Fibroblast of lung (primary cell): ENCODE data around the gene EDC4. TPM values are rescaled to one million over a fixed set of nuclear protein-coding genes. Genes with fewer than 3 reads are reported as not detected.

Experiments used
- DNase-seq, 2 donors: peaks; one replicate each; pipeline versions ENCODE4 v3.0.0 to v3.0.0-alpha.2; 2010; ENCODE audit warnings: low read depth in 2 of 2
- H2AFZ ChIP-seq: 2 replicates; pipeline ENCODE4 v1.5.1; 2012; ENCODE audit warnings: low read length, control low read depth, inconsistent platforms
- H3K27ac ChIP-seq: 2 replicates; pipeline ENCODE4 v1.5.1; 2011; ENCODE audit warnings: low read length, control low read depth; ENCODE audit not compliant: insufficient read depth
- H3K27me3 ChIP-seq: 2 replicates; pipeline ENCODE4 v1.5.1; 2011; ENCODE audit warnings: mild to moderate bottlenecking, low read length; ENCODE audit not compliant: control insufficient read depth, insufficient read depth
- H3K36me3 ChIP-seq: 2 replicates; pipeline ENCODE4 v1.5.1; 2011; ENCODE audit warnings: low read length; ENCODE audit not compliant: control insufficient read depth, insufficient read depth
- H3K4me1 ChIP-seq: 2 replicates; pipeline ENCODE4 v1.5.1; 2011; ENCODE audit warnings: low read length; ENCODE audit not compliant: control insufficient read depth, insufficient read depth; ENCODE audit errors: extremely low read depth
- H3K4me2 ChIP-seq: 2 replicates; pipeline ENCODE4 v1.5.1; 2011; ENCODE audit warnings: low read length, control low read depth; ENCODE audit not compliant: insufficient read depth; ENCODE audit errors: extremely low read depth
- H3K4me3 ChIP-seq, 4 experiments: fragments of 200-600 bp in 1 of 4; sonication (generic) in 1 of 4; replicated peaks in 1 of 4; 2 replicates each; pipeline ENCODE4 v1.5.1; 2011 to 2016; ENCODE audit warnings: low read length in 4 of 4, low read depth in 3 of 4, mild to moderate bottlenecking in 3 of 4, control low read depth in 2 of 4, inconsistent platforms in 1 of 4, mixed read lengths in 1 of 4; ENCODE audit not compliant: insufficient read depth in 1 of 4; ENCODE audit errors: control extremely low read depth in 1 of 4
- H3K79me2 ChIP-seq: 2 replicates; pipeline ENCODE4 v1.5.1; 2012; ENCODE audit warnings: mild to moderate bottlenecking, low read length, inconsistent platforms; ENCODE audit not compliant: control insufficient read depth, insufficient read depth
- H3K9ac ChIP-seq: 2 replicates; pipeline ENCODE4 v1.5.1; 2011; ENCODE audit warnings: mild to moderate bottlenecking, low read length, control low read depth; ENCODE audit not compliant: insufficient read depth
- H3K9me3 ChIP-seq: 2 replicates; pipeline ENCODE4 v1.5.1; 2012; ENCODE audit warnings: low read depth, low read length; ENCODE audit not compliant: control insufficient read depth, insufficient read depth
- H4K20me1 ChIP-seq: 2 replicates; pipeline ENCODE4 v1.5.1; 2011; ENCODE audit warnings: low read length; ENCODE audit not compliant: control insufficient read depth, insufficient read depth; ENCODE audit errors: extremely low read depth
- EZH2 ChIP-seq: IDR thresholded peaks from 2 replicates; pipeline ENCODE4 v1.5.1; 2012; ENCODE audit warnings: low read length, control low read depth, mild to moderate bottlenecking; ENCODE audit errors: missing control alignments
- polyA plus RNA-seq, 2 donors: library from polyadenylated mRNA; depleted of rRNA in 1 of 2; stranded (reverse) in 1 of 2; unstranded in 1 of 2; fragments of >200 nt; gene quantifications; 2 replicates each; pipeline ENCODE4 v1.2.1, GENCODE V29; 2011 to 2012; ENCODE audit warnings: missing spikeins in 1 of 2
- total RNA-seq: library from RNA; depleted of rRNA; stranded (reverse); fragments of >200 nt; gene quantifications from 2 replicates; pipeline ENCODE4 v1.2.1, GENCODE V29; 2014
- TF ChIP-seq, protein P1 (sequence below), 2 donors: IDR thresholded peaks in 1 of 2; conservative IDR thresholded peaks in 1 of 2; 1 replicate in 1 of 2; 2 replicates in 1 of 2; pipeline ENCODE4 v1.5.1; 2011 to 2012; ENCODE audit warnings: low read length in 2 of 2, control low read depth in 1 of 2, inconsistent platforms in 1 of 2, low read depth in 1 of 2, mild to moderate bottlenecking in 1 of 2

EDC4 gene
- total and polyA plus RNA-seq, 2 donors (not counting 1 experiment from before 2014, with no cell fraction given) = 27.4 to 49.4 TPM

- Histone ChIP-seq H3K4me1 (peaks cover 19% of the 10 kb centered on the region), H3K27me3 (no peaks in the 10 kb centered on the region), H3K36me3 (peaks cover 1% of the 10 kb centered on the region), H3K4me3 (no peak overlapping the region), H3K4me2 (no peak overlapping the region), H4K20me1 (no peaks in the 10 kb centered on the region), H3K27ac (no peak overlapping the region), H3K9ac (no peak overlapping the region), H2AFZ (no peak overlapping the region), H3K79me2 (peaks cover 86% of the 10 kb centered on the region), H3K9me3 (no peaks in the 10 kb centered on the region)
- DNase-seq = no peak
- no peak for TF ChIP-seq EZH2
- TF ChIP-seq, protein P1, sequence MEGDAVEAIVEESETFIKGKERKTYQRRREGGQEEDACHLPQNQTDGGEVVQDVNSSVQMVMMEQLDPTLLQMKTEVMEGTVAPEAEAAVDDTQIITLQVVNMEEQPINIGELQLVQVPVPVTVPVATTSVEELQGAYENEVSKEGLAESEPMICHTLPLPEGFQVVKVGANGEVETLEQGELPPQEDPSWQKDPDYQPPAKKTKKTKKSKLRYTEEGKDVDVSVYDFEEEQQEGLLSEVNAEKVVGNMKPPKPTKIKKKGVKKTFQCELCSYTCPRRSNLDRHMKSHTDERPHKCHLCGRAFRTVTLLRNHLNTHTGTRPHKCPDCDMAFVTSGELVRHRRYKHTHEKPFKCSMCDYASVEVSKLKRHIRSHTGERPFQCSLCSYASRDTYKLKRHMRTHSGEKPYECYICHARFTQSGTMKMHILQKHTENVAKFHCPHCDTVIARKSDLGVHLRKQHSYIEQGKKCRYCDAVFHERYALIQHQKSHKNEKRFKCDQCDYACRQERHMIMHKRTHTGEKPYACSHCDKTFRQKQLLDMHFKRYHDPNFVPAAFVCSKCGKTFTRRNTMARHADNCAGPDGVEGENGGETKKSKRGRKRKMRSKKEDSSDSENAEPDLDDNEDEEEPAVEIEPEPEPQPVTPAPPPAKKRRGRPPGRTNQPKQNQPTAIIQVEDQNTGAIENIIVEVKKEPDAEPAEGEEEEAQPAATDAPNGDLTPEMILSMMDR (conservative IDR thresholded peaks at IDR 0.05 in 1 of 2, IDR thresholded peaks at IDR 0.05 in 1 of 2; ENCODE audit: low read depth in 1 of 2, low read length in 2 of 2) = no peak
Observed at GRCh38 chr16:67855789-67856188, 17.1 kb upstream of the EDC4 start.

- Histone ChIP-seq H4K20me1 (peaks cover 3% of the 10 kb centered on the region), H2AFZ (no peak overlapping the region), H3K4me1 (peaks cover 27% of the 10 kb centered on the region), H3K4me2 (peak overlapping the region; percentile 30), H3K9me3 (no peaks in the 10 kb centered on the region), H3K27ac (peak overlapping the region; percentile 99), H3K79me2 (peaks cover 86% of the 10 kb centered on the region), H3K9ac (no peak overlapping the region), H3K27me3 (no peaks in the 10 kb centered on the region), H3K4me3 (no peak overlapping the region), H3K36me3 (peaks cover 1% of the 10 kb centered on the region)
- TF ChIP-seq, protein P1 (conservative IDR thresholded peaks at IDR 0.05 in 1 of 2, IDR thresholded peaks at IDR 0.05 in 1 of 2; ENCODE audit: low read depth in 1 of 2, low read length in 2 of 2) = no peak
- no peak for TF ChIP-seq EZH2
- no peak for DNase-seq
Observed at GRCh38 chr16:67856927-67857546, 15.8 kb upstream of the EDC4 start.

GRCh38 chr16:67857547-67858233, 15.2 kb upstream of the EDC4 start:
- Histone ChIP-seq H3K79me2 (peaks cover 90% of the 10 kb centered on the region), H3K4me1 (peaks cover 33% of the 10 kb centered on the region), H3K9me3 (no peaks in the 10 kb centered on the region), H4K20me1 (peaks cover 3% of the 10 kb centered on the region), H3K36me3 (peaks cover 6% of the 10 kb centered on the region), H3K27ac (peak overlapping the region; percentile 99), H3K4me2 (peak overlapping the region; percentile 30), H2AFZ (no peak overlapping the region), H3K4me3 (no peak overlapping the region), H3K9ac (peak overlapping the region; percentile 39), H3K27me3 (no peaks in the 10 kb centered on the region)
- TF ChIP-seq EZH2 = no peak
- TF ChIP-seq, protein P1 (conservative IDR thresholded peaks at IDR 0.05 in 1 of 2, IDR thresholded peaks at IDR 0.05 in 1 of 2; ENCODE audit: low read depth in 1 of 2, low read length in 2 of 2) = no peak
- DNase-seq = peak; percentile 77 to 92
